Measurements from ENCODE around the gene PCDHB16.
"Not testable (repeated sequence)": the region's sequence is repeated elsewhere in the genome, so short reads cannot be mapped to it uniquely, and the experiment has no call there.

Gene PCDHB16

GRCh38 chr5:141224844-141225243 lies 42.7 kb downstream of the PCDHB16 start:
- not testable (repeated sequence) for DNase-seq (ENCODE audit: extremely low read depth in 1 of 2, low read depth in 1 of 2)

GRCh38 chr5:141225421-141225820 lies 43.2 kb downstream of the PCDHB16 start:
- not testable (repeated sequence) for DNase-seq (ENCODE audit: extremely low read depth in 1 of 2, low read depth in 1 of 2)

GRCh38 chr5:141234109-141234667 lies 52.0 kb downstream of the PCDHB16 start:
- no peak for DNase-seq (ENCODE audit: extremely low read depth in 1 of 2, low read depth in 1 of 2)
